ENCODE data around the gene STK16.

The STK16 gene

DNA sequence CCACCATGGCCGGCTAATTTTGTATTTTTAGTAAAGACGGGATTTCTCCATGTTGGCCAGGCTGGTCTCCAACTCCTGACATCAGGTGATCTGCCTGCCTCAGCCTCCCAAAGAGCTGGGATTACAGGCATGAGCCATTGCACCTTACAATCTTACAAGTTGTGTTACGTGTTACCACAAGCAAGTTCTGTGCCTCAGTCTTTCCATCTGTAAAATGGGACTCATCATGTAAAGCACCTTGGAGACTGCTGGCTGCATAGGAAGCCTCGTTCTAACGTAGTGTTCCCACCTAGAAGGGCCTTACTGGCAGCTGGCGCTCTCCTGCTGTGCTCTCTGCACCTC lies 43.9 kb downstream of the STK16 start:
- no peak for DNase-seq (ENCODE audit: low read depth in 2 of 2)

DNA sequence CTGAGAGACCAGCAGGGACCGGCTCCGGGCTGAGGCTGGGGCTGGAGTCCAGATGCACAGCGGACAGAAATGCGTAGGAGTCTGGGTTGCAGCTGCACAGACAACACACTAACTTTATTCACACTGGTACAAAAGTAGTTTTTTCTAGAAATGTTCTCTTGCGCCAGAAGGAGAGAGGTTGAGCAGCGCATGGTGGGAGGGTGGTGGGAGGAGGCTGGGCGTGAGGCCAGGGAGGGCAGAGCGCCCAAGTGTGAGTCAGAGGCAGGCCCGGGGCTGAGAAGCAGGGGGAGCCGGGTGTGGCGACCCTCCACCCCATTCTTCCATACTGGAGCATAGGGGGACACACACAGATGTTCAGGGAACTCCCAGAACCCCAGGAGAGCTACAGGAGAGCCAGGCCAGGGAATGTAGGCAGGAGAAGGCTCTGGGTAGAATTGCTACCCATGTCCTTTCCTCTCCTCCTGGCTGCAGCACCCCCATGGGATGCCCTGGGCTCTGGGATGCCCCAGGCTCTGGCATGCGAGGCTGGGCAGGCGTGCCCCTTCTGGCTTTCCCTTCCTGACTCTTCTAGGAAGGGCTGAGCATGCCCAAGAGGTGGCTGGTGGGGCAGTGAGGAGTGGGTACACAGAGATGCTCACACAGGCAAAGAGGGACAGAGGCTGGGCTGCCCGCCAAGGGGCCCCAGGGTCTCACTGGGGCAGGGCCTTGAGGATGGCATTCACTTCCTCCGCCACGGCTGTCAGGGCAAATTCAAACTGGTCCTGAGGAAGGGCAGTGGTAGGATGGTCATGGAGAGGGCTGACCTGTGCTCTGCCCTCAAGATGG lies 44.5 kb downstream of the STK16 start:
- DNase-seq (ENCODE audit: low read depth in 2 of 2) = no peak

DNA sequence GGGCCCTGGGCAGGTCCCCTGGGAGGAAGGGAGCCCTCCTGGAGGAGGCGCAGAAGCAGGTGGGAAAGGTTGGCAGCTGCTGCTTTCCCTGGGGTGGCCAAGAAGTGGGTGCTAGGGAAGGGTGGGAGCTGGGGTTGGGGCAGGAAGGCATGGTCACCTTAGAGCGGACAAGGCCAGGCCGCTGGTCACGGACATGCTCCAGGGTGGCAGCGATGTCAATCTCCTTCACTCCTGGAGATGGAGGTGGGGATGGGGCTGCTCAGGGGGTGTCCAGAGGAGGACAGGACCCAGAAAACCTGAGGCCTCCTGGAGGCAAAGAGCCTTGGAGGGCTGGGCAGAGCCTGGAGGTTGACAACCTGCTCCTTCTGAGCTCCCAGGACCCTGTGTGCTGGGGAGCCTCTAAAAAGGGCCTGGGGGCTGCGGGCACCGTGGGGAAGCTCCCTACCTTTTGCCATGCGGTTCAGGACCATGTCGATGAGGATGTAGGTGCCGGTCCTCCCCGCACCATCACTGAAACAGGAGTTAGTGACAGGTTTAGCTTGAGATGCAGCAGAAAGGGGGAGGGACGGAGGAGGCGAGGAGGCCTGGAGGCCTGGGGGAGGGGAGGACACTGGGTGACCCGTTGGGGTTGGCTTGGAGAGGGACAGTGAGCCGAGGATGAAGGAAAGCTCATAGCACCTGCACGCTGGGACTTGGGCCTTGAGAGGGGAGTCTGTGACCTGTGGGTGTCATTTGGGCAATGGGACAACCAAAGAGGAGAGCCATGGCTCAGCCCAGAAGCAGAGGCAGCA lies 45.3 kb downstream of the STK16 start:
- DNase-seq (ENCODE audit: low read depth in 2 of 2) = no peak

DNA sequence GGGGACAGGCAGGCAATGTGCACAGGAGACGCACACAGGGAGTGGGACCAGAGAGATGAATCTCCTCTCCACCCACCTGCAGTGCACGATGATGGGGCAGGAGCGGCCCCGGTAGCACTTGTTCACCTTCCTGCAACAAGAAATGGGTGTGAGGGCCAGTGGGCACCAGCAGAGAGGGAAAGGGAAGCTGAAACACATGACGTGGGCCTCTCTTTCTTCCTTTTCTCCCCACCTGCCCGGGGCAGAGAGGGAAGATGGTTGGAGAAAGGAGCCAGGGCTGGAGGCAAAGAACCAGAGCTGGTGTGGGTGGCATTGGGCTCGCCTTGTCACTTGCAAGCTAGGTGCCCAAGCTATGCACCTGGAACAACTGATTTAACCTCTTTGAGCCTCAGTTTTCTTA lies 46.1 kb downstream of the STK16 start:
- DNase-seq (ENCODE audit: low read depth in 2 of 2) = no peak

DNA sequence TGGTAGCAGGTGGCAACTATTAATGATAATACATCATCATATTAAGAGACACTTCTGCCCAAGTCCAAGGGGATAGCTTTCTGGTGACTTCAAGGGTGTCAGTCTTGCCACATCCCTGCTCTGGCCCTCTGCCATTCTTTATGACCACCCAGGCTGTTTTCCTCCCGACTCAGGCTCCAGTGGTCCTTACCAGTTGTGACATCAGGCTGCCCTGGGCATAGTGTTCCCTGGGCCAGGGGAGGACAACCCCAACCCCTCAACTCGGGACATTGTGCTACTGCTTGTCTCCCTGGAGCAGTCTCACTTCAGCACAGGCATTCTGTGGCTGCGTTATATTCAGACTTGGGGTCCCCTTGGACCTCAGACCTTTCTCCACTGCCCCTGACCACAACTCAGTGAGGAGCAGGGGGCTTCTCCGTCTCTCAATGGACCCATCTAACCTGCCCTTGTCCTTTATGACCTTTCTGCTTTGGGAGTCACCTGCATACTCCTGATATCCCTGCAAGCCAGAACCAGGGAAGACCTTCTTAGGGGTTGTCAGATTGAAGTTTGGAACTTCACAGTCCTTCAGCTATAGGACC lies 46.7 kb downstream of the STK16 start:
- no peak for DNase-seq (ENCODE audit: low read depth in 2 of 2)

DNA sequence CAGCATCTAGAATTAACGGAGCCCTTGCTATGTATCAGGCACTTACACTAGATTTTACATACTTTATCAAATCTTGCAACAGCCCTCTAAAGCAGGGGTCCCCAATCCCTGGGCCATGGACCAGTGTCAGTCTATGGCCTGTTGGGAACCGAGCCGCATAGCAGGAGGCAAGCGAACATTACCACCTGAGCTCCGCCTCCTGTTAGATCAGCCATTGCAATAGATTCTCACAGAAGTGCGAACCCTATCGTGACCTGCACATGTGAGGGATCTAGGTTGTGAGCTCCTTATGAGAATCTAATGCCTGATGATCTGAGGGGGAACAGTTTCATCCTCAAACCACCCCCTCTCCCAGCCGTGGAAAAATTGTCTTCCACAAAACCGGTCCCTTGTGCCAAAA lies 47.3 kb downstream of the STK16 start:
- DNase-seq (ENCODE audit: low read depth in 2 of 2) = no peak

DNA sequence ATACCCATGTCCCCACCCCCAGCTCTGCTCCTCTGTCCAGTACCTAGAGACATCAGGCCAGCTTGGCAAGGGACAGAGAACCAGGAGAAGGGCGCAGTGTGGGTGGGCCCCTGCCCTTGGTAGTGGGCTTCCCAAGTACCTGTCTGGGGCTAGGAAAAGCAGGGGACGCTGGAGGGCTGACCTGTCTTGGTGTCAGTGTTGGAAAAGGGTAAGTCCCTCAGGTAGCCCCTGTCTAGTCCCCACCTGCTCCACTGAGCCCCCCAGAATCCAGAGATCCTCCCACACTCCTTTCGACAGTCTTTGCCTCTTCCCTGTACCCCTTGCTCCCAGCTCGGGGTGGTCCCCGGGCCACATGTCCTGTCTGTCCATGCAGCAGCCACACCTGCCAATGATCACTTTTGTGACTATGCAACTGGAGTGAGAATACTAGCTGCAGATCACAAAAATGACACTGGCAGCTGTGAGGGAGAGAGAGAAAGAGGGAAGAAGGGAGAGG lies 48.5 kb downstream of the STK16 start:
- DNase-seq (ENCODE audit: low read depth in 2 of 2) = no peak

DNA sequence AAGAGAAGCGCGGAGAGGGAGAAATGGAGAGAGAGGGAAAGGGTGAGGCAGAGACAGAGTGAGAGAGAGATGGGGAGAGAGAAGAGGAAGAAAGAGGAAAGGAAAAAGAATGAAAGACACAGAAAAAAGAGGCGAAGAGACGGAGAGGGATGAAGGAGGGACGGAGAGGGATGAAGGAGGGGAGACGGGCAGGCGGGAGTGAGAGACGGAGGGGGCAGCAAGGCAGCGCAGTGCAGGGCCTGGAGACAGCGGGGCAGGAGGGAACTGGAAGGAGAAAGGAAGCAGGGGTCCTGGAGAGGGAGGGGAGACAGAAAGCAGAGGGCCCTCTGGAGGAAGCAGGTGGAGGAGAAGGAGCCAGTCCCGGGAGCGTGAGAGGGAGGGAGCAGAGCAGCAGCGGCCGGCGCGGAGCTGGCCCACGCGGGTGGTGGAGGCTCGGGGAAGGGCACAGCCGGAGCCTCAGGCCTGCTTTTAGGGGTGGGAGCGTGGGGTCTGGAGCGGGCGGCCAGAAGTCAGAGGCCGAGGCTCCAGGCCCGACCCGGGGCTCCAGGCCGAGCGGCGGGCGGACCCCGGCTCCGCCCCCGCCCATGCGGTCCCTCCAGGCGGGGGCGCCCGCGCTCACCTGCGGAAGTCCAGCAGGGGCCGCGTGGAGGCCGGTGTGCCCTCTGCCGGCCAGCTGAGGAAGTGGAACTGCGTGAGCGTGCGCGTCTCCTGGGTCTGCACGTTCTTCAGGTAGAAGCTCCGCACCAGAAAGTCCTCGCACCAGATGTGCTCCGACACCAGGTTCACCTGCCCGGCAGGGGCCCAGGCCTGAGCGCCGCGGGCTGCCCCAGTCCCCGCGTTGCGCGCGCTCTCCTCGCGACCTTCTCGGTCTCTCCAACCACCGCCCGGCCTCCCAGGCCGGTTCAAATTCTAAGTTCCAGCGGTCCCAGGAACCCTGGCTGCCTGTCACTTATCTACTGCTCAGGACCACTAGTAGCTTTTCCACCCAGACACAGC lies 49.4 kb downstream of the STK16 start:
- peak; percentile 79 to 85 for DNase-seq (ENCODE audit: low read depth in 2 of 2)

DNA sequence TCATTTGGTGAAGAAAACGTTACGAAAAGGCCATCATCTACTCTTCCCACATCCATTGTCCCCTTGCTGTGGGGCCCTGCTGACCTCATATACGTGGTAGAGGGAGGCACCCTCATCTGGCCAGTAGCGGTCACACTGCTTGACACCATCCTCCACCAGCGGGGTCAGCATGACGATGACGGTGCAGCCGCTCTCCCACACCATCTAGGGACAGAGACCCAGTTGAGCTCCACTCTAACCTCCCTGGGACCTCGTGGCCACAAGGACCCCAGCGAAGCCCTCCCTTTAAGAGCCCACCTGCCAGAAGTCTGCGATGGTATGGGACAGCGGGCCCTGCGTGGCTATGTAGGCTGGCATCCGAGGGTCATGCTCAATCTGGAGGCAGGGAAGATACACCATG lies 50.9 kb downstream of the STK16 start:
- no peak for DNase-seq (ENCODE audit: low read depth in 2 of 2)

DNA sequence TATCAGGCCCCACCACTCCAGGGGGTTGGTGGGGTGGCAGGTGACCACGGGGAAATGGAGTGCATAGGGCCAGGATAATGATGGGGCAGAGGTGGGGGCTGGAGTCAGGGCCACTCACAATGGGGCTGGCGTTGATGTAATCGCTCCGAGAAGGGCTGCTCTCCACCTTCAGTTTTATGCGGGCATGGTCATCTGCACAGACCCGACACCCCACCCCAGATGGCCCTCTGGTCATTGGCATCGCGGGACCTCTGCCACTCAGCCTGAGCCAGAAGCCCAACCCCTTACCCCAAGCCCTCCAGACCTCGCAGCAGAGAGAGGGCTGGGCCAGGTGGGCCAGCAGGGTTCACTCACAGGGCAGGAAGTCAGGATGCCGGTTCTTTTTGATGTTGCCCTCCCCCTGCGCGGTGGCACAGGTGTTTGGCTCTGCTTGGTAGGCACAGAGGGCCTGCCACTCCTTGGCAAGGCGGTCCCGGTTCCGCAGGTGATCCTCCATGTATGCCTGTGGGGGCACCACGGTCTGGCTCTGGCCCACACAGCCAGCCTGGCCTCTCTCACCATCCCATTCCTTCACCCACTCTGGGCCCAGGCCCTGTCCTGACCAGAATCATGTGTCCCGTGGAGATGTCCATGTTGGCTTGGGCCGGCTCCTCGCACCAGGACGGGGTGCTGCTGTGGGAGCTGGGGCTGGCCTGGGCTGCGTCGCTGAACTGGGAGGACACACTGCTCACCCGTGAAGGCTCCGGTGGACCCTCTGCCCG lies 51.5 kb downstream of the STK16 start:
- DNase-seq (ENCODE audit: low read depth in 2 of 2) = no peak

DNA sequence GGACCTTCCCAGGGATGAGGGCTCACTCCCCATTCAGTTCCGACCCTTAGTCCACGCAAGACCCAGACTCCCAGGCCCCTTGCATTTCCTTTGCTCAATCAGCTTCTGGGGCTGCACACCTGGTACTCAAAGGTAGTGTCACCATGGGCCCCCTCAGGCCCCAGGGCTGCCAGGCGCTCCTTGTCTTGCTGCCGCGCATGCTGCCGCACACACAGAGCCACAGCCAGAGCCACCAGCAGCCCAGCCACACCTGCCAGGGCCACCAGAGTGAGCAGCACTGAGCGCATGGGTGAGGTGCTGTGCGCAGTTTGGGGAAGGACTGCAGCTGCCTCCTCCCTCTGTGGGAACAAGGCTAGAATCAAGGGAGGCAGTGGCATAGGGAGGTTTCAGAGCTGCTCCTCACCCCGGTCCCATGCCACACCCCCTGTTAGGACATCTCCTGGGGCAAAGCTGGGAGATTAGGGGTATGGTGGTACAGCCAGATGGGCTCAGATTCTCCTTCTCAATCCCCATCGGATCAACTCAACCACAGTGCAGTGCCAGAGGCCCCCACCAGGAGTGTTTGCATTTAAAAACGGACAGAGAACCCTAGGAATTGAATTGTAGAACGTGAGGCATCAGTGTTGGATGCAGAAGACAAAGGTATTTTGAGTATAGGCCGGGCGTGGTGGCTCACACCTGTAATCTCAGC lies 52.6 kb downstream of the STK16 start:
- no peak for DNase-seq (ENCODE audit: low read depth in 2 of 2)

DNA sequence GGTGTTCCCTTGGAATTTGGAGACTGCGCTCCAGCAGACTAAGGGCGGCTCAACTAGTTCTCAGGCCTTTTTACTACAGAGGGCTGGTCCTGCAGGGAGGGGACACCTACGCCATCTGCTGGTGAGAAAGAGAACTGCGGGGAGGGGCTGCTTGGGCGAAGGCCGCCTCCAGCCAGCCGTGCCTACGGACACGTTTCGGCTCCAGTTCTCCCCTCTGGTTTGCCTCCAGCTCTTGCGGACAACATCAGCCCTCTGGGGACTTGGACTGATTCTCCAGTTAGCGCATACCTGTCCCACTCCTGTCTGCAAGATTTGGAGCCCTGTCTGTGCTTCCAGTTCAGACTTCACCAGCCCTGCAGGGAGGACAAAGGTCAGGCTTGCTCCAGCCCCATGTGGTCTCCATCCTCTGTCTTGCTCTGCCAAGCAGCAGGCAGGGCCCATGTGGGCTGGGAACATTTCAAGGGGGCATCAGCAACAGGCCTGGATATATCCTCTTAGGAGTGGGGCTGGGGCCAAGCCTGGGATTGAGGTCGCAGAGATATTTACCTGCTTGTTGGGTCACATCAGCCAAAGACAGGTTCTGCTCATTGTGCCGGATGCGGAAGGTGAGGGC lies 53.6 kb downstream of the STK16 start:
- DNase-seq (ENCODE audit: low read depth in 2 of 2) = peak; percentile 76 to 89

DNA sequence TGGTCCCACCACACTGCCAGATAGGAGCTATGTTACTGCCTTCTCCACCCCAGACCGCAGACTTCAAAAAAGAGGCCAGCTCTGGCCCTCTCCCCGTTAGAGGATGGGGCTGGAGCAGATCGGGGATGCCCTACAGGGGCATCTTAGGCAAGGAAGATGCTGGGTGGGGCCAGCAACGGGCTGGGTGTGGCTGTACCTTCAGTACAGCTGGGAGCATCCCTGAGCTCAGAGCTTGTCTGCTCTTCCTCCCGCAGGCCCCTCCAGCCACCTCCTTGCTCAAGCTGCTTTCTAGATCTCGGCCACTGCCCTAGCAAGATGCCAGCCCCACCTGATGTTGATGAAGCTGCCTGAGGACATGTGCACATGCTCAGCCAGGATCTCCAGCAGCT lies 54.1 kb downstream of the STK16 start:
- DNase-seq (ENCODE audit: low read depth in 2 of 2) = no peak
